PC-3 (cell line): ENCODE results near the gene ST6GALNAC3. TPM values are rescaled to one million over a fixed set of nuclear protein-coding genes. Genes with fewer than 3 reads are reported as not detected.

Experiments used
- ATAC-seq: fragments of 200-7000 bp; cut with Tn5 transposase; 2 replicates; pipeline ENCODE4 v1.9.1; 2020; ENCODE audit warnings: mild to moderate bottlenecking, moderate library complexity
- BruUV-seq: library from RNA; stranded (reverse); fragments of 400-500 nt; replicated peaks from 2 replicates; lab custom pipeline; 2021; lab: Mats Ljungman, UMichigan
- CTCF ChIA-PET: fragments of 300-600 bp; sonication (Branson Sonifier 250); formaldehyde crosslinking; loops from one replicate; lab custom pipeline; 2022; ENCODE audit warnings: antibody characterized with exemption; lab: Charles Lee
- POLR2A ChIA-PET: fragments of 300-600 bp; sonication (Branson Sonifier 250); formaldehyde crosslinking; loops from one replicate; lab custom pipeline; 2022; ENCODE audit warnings: antibody characterized with exemption; ENCODE audit not compliant: unreplicated experiment; lab: Charles Lee
- DNase-seq: peaks from one replicate; pipeline ENCODE4 v3.0.0-alpha.2; 2015
- H2AFZ ChIP-seq: fragments of 300-600 bp; sonication (generic); 2 replicates; pipeline ENCODE4 v1.6.0; 2016; ENCODE audit warnings: antibody characterized with exemption, low read length
- H3F3A ChIP-seq: fragments of 300-600 bp; sonication (generic); one replicate; pipeline ENCODE4 v1.6.0; 2017; ENCODE audit warnings: antibody characterized with exemption, low read length, control low read depth, mild to moderate bottlenecking; ENCODE audit not compliant: unreplicated experiment
- H3K27ac ChIP-seq: fragments of 300-600 bp; sonication (generic); 2 replicates; pipeline ENCODE4 v1.5.1; 2016; ENCODE audit warnings: mild to moderate bottlenecking, low read length
- H3K27me3 ChIP-seq: fragments of 300-600 bp; sonication (generic); 2 replicates; pipeline ENCODE4 v1.6.1; 2016; ENCODE audit warnings: low read length, mixed read lengths
- H3K36me3 ChIP-seq: fragments of 300-600 bp; sonication (generic); 2 replicates; pipeline ENCODE4 v1.6.1; 2016; ENCODE audit warnings: low read depth, mixed run types, low read length, mixed read lengths
- H3K4me1 ChIP-seq: fragments of 300-600 bp; sonication (generic); 2 replicates; pipeline ENCODE4 v1.5.1; 2016; ENCODE audit warnings: low read length; ENCODE audit not compliant: insufficient read depth
- H3K4me2 ChIP-seq: fragments of 300-600 bp; sonication (generic); 2 replicates; pipeline ENCODE4 v1.6.0; 2016; ENCODE audit warnings: low read length
- H3K4me3 ChIP-seq: fragments of 300-600 bp; sonication (generic); 2 replicates; pipeline ENCODE4 v1.5.1; 2016; ENCODE audit warnings: mild to moderate bottlenecking, low read length, mixed read lengths
- H3K79me2 ChIP-seq: fragments of 300-600 bp; sonication (generic); 2 replicates; pipeline ENCODE4 v1.6.1; 2017; ENCODE audit warnings: low read length, mixed read lengths
- H3K9ac ChIP-seq: fragments of 300-600 bp; sonication (generic); 2 replicates; pipeline ENCODE4 v1.6.0; 2016; ENCODE audit warnings: mild to moderate bottlenecking, low read length
- H3K9me2 ChIP-seq: fragments of 300-600 bp; sonication (generic); replicated peaks from 2 replicates; pipeline ENCODE4 v1.6.1; 2016; ENCODE audit warnings: mixed run types, low read length, mixed read lengths
- H3K9me3 ChIP-seq: fragments of 300-600 bp; sonication (generic); 2 replicates; pipeline ENCODE4 v1.6.1; 2016; ENCODE audit warnings: low read length, mixed read lengths
- H4K20me1 ChIP-seq: fragments of 300-600 bp; sonication (generic); 2 replicates; pipeline ENCODE4 v1.6.1; 2016; ENCODE audit warnings: low read length, mixed read lengths
- EZH2 ChIP-seq: fragments of 300-600 bp; sonication (generic); IDR thresholded peaks from one replicate; pipeline ENCODE4 v1.6.1; 2017; ENCODE audit warnings: antibody characterized with exemption, mild to moderate bottlenecking, low read length; ENCODE audit not compliant: unreplicated experiment
- EZH2phosphoT487 ChIP-seq: fragments of 300-600 bp; sonication (generic); IDR thresholded peaks from 2 replicates; pipeline ENCODE4 v1.6.1; 2018; ENCODE audit warnings: mild to moderate bottlenecking, antibody characterized with exemption, low read length, borderline replicate concordance
- intact Hi-C: fragments of 100-400 bp; cut with micrococcal nuclease; formaldehyde crosslinking; loops from 2 replicates; pipeline ENCODE4 v1.9.0; 2023
- total RNA-seq: library from RNA; depleted of rRNA; stranded (reverse); fragments of >200 nt; gene quantifications from 2 replicates; pipeline ENCODE4 v1.2.3, GENCODE V29; 2014
- TF ChIP-seq, protein P1 (sequence below): fragments of 300-600 bp; sonication (generic); conservative IDR thresholded peaks from 2 replicates; pipeline ENCODE4 v1.5.1; 2017; ENCODE audit warnings: antibody characterized with exemption, low read depth, mild to moderate bottlenecking, low read length

The ST6GALNAC3 gene
- total RNA-seq, 1 experiment from 2014 or later, result not detected

DNA sequence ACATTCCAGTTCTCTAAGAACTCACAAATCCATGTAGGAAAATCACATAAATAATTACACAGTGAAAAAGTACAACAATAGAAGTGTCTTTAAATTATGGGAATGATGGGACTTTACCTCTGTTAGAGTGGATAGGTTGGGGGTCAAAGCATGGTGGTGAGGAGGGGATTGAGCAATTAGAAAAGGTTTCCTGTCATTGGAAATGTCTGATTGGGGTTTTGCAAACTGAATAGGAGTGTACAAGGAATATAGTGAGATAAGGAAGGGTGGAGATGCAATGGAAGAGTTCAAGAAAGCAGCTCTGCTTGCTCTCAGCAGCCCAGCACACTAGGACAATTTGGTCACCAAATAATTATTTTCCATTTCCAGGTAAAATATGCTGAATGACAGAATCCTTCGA lies 238.8 kb downstream of the ST6GALNAC3 start:
- H3K36me3 ChIP-seq, result no peaks in the 10 kb centered on the region
- no peaks in the 10 kb centered on the region for H3K79me2 ChIP-seq
- no peaks in the 10 kb centered on the region for H3K4me1 ChIP-seq
- no peak overlapping the region for H2AFZ ChIP-seq
- no peak overlapping the region for H3K4me2 ChIP-seq
- DNase-seq (no peak), ATAC-seq (no peak)
- no peaks in the 10 kb centered on the region for H3F3A ChIP-seq
- intact Hi-C loops, result no loop called here
- no peak overlapping the region for H3K4me3 ChIP-seq
- peaks cover 20% of the 10 kb centered on the region for H3K27me3 ChIP-seq
- ChIA-PET POLR2A (no interaction called here), CTCF (no interaction called here)
- H3K9me2 ChIP-seq, result no peaks in the 10 kb centered on the region
- TF ChIP-seq EZH2phosphoT487, result no peak
- no peak for TF ChIP-seq EZH2
- TF ChIP-seq, protein P1, sequence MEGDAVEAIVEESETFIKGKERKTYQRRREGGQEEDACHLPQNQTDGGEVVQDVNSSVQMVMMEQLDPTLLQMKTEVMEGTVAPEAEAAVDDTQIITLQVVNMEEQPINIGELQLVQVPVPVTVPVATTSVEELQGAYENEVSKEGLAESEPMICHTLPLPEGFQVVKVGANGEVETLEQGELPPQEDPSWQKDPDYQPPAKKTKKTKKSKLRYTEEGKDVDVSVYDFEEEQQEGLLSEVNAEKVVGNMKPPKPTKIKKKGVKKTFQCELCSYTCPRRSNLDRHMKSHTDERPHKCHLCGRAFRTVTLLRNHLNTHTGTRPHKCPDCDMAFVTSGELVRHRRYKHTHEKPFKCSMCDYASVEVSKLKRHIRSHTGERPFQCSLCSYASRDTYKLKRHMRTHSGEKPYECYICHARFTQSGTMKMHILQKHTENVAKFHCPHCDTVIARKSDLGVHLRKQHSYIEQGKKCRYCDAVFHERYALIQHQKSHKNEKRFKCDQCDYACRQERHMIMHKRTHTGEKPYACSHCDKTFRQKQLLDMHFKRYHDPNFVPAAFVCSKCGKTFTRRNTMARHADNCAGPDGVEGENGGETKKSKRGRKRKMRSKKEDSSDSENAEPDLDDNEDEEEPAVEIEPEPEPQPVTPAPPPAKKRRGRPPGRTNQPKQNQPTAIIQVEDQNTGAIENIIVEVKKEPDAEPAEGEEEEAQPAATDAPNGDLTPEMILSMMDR, result no peak
- no peak overlapping the region for H3K27ac ChIP-seq
- H3K9ac ChIP-seq, result no peak overlapping the region
- H3K9me3 ChIP-seq, result no peaks in the 10 kb centered on the region
- H4K20me1 ChIP-seq, result no peaks in the 10 kb centered on the region
- no TSS peak for BruUV-seq

DNA sequence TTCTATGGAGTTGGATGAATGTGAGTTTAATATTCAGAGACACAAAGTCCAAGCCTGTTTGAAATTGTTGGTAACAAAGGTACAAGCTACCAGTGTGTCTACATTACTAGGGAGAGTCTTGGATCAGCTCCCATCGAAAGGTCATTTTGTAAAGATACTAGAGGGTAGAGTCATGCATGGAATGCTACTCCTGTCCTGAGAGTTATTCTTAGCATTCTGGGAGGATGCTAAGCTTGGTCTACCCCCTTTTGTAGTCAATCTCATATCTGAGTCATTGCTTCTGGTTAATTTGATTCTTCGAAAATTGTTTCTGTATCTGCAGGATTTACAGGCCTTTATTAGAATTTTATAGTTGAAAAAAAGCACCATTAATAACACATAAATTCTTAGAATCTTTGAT lies 240.2 kb downstream of the ST6GALNAC3 start:
- POLR2A ChIA-PET, result no interaction called here
- Histone ChIP-seq H2AFZ (no peak overlapping the region), H3K79me2 (no peaks in the 10 kb centered on the region), H4K20me1 (no peaks in the 10 kb centered on the region), H3K27me3 (peaks cover 17% of the 10 kb centered on the region), H3K9ac (no peak overlapping the region), H3K9me3 (no peaks in the 10 kb centered on the region), H3K27ac (no peak overlapping the region), H3K4me2 (no peak overlapping the region), H3K4me3 (no peak overlapping the region), H3F3A (no peaks in the 10 kb centered on the region), H3K4me1 (no peaks in the 10 kb centered on the region), H3K36me3 (no peaks in the 10 kb centered on the region), H3K9me2 (no peaks in the 10 kb centered on the region)
- intact Hi-C loops, result no loop called here
- no peak for DNase-seq
- BruUV-seq, result no TSS peak
- TF ChIP-seq EZH2phosphoT487, result no peak
- TF ChIP-seq, protein P1, result no peak
- no peak for TF ChIP-seq EZH2
- no peak for ATAC-seq
- CTCF ChIA-PET, result no interaction called here

DNA sequence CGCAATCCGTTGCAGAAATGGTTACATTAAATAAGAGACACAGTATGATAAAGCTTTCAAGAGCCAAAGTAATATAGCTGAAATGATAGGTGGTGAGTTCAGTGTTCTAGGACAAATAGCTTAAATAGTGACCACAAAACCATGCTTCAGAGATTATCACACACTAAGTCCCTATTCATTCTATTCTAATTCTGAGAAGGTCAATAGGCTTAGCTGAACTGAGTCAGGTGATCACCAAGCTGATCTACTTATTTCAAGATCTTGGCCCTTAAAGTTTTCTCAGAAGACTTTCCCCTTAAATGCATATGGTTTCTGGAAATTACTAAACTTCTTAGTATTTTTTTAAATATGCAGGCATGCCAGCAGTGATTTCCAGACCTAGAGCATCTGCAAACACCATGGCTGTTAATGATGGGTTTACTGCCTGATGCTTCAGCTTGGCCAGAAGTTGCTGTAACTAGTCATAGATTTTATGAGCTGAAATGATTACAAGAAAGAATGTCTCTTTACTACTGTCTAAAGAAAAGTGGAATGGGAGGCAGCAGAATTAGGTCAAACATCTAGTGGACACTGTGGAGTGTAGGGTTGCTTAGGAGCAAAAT lies 242.9 kb downstream of the ST6GALNAC3 start:
- no peak overlapping the region for H3K9ac ChIP-seq
- BruUV-seq, result no TSS peak
- no peak overlapping the region for H3K4me2 ChIP-seq
- H3K4me3 ChIP-seq, result no peak overlapping the region
- no peaks in the 10 kb centered on the region for H4K20me1 ChIP-seq
- no peaks in the 10 kb centered on the region for H3K4me1 ChIP-seq
- no peak for TF ChIP-seq EZH2phosphoT487
- TF ChIP-seq, protein P1, result no peak
- no peak for TF ChIP-seq EZH2
- H2AFZ ChIP-seq, result no peak overlapping the region
- ChIA-PET CTCF (no interaction called here), POLR2A (no interaction called here)
- no peak for DNase-seq
- H3K9me2 ChIP-seq, result no peaks in the 10 kb centered on the region
- no peaks in the 10 kb centered on the region for H3K9me3 ChIP-seq
- H3K27me3 ChIP-seq, result peaks cover 8% of the 10 kb centered on the region
- H3K36me3 ChIP-seq, result no peaks in the 10 kb centered on the region
- no peak overlapping the region for H3K27ac ChIP-seq
- no peaks in the 10 kb centered on the region for H3K79me2 ChIP-seq
- H3F3A ChIP-seq, result no peaks in the 10 kb centered on the region
- intact Hi-C loops, result no loop called here
- ATAC-seq, result no peak
